Measurements from ENCODE around the gene CDIPT. TPM values are rescaled to one million over a fixed set of nuclear protein-coding genes. Genes with fewer than 3 reads are reported as not detected.

The CDIPT gene
- total RNA-seq, 1 donor from 2014 or later: 28.7 TPM

DNA sequence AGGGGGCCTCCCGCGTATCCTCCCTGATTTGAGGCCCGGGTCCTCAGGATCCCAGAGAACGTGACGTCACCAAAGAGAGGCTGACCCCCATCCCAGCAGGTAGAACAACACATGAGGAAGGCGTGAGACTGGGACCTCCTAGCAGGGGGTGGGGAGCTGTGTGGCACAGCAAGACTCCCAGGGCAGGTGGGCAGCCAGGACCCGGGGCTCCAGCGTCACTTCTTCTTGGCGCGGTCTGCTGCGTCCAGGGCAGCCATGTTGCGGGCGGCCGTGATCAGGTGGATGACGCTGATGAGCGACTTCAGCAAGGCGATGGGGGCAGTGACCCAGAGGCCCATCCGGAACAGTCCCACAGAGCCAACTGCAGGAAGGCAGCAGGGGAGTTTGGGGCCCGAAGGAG lies 4.1 kb downstream of the CDIPT start:
- no peak overlapping the region for H3K27ac Mint-ChIP-seq
- ChIA-PET CTCF (no interaction called here), POLR2A (no interaction called here)
- peaks cover 24% of the 10 kb centered on the region for H3K4me1 Mint-ChIP-seq
- intact Hi-C loops (cut with micrococcal nuclease): no loop called here
- no peaks in the 10 kb centered on the region for H3K9me3 Mint-ChIP-seq
- no peak for DNase-seq
- H3K4me3 Mint-ChIP-seq: no peak overlapping the region
- ATAC-seq (ENCODE audit: low read depth): no peak
- no peaks in the 10 kb centered on the region for H3K27me3 Mint-ChIP-seq
- H3K36me3 Mint-ChIP-seq (ENCODE audit: low read depth): peaks cover 37% of the 10 kb centered on the region
- TF ChIP-seq, protein P1, sequence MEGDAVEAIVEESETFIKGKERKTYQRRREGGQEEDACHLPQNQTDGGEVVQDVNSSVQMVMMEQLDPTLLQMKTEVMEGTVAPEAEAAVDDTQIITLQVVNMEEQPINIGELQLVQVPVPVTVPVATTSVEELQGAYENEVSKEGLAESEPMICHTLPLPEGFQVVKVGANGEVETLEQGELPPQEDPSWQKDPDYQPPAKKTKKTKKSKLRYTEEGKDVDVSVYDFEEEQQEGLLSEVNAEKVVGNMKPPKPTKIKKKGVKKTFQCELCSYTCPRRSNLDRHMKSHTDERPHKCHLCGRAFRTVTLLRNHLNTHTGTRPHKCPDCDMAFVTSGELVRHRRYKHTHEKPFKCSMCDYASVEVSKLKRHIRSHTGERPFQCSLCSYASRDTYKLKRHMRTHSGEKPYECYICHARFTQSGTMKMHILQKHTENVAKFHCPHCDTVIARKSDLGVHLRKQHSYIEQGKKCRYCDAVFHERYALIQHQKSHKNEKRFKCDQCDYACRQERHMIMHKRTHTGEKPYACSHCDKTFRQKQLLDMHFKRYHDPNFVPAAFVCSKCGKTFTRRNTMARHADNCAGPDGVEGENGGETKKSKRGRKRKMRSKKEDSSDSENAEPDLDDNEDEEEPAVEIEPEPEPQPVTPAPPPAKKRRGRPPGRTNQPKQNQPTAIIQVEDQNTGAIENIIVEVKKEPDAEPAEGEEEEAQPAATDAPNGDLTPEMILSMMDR (IDR thresholded peaks at IDR 0.05): no peak

DNA sequence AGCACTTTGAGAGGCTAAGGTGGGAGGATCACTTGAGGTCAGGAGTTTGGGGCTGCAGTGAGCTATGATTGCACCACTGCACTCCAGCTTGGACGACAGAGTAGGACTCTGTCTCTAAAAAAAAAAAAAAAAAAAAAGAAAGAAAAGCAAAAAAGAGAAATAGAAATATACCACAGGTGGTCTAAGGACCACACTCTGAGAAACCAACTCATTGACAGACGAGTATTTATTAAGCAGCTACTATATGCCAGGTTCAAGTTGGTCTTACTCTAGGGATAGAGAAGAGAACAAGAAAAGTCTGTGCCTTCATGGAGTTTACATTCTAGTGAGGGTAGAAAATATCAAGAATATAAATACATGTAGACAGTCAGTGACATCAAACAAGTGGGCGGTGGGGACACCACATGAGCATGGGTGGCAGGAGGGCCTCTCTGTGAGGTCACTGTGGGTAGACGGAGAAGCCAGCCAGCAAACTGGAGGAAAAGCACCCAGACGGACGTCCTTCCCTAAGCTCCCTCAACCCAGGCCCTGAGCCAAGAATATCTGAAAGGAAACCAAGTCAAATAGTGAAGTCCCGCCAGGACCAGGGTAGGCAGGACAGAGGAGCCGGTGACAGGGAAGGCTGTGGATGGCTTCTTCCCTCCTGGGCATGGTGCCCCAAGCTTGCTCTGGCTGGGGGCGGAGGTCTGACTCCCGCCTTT lies 4.7 kb downstream of the CDIPT start:
- ChIA-PET POLR2A (interaction anchor here (0.6 to 0.7 kb wide), 4 partner anchors 27 to 53 kb away, joined by 3 to 10 read pairs (median 5); no protein-coding TSS in a partner anchor), CTCF (no interaction called here)
- intact Hi-C loops (cut with micrococcal nuclease): no loop called here
- DNase-seq (no peak), ATAC-seq (ENCODE audit: low read depth) (no peak)
- Mint-ChIP-seq H3K27ac (no peak overlapping the region), H3K27me3 (no peaks in the 10 kb centered on the region), H3K9me3 (no peaks in the 10 kb centered on the region), H3K36me3 (ENCODE audit: low read depth) (peaks cover 37% of the 10 kb centered on the region), H3K4me3 (no peak overlapping the region), H3K4me1 (peaks cover 22% of the 10 kb centered on the region)
- TF ChIP-seq, protein P1 (IDR thresholded peaks at IDR 0.05): no peak

DNA sequence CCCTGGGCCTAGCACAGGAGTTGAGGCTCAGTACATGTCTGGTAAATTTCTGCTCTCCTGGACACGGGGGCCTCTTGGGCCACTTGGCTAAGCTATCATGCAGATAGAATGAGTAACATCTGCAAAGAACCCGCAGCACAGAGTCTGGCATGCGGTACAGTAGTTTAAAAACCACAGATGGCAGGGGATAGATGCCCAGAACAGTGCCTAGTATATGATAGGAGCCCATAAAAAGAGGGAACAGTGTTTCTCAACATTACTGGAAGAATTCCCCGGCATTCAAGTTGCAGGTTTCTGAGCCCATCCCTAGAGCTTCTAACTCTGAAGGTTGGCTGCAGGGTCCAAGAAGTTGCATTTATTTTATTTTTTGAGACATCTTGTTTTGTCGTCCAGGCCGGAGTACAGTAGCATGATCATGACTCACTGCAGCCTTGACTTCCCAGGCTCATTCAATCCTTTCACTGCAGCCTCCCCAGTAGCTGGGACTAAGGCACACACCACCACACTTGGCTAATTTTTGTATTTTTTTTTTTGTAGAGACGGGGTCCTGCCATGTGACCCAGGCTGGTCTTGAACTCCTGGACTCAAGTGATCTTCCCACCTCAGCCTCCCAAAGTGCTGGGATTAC lies 5.8 kb downstream of the CDIPT start:
- Mint-ChIP-seq H3K36me3 (ENCODE audit: low read depth) (peaks cover 33% of the 10 kb centered on the region), H3K27me3 (no peaks in the 10 kb centered on the region), H3K27ac (no peak overlapping the region), H3K4me3 (no peak overlapping the region), H3K4me1 (peaks cover 15% of the 10 kb centered on the region), H3K9me3 (no peaks in the 10 kb centered on the region)
- TF ChIP-seq, protein P1 (IDR thresholded peaks at IDR 0.05): no peak
- ChIA-PET POLR2A (interaction anchor here (0.6 to 0.7 kb wide), 2 partner anchors 28 to 31 kb away, joined by 3 to 4 read pairs; no protein-coding TSS in a partner anchor), CTCF (interaction anchor here (1.2 kb wide), 1 partner anchor 9 kb away, joined by 3 read pairs; no protein-coding TSS in a partner anchor)
- ATAC-seq (ENCODE audit: low read depth) (no peak), DNase-seq (no peak)
- intact Hi-C loops (cut with micrococcal nuclease): no loop called here

DNA sequence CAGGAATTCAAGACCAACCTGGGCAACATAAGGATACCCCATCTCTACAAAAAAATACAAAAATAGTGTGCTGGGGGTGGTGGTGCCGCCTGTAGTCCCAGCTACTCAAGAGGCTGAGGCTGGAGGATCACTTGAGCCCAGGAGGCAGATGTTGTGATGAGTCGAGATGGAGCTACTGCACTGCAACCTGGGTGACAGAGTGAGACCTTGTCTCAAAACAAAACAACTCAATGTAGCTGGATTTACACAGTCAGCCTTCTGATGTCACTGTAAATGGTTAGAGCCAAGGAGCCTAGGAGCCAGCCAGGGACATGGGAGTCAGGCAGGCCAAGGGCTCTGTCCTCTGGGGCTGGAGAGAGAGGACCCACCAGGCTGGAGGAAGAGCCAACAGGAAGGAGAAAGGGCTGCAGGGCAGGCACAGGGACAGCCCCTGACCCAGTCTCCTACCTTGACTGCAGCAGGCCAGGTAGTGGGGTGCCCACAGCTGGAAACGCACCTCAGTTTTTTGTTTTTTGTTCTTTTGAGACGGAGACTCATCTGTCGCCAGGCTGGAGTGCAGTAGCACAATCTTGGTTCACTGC lies 8.4 kb downstream of the CDIPT start:
- no peaks in the 10 kb centered on the region for H3K27me3 Mint-ChIP-seq
- H3K27ac Mint-ChIP-seq: no peak overlapping the region
- POLR2A ChIA-PET: no interaction called here
- H3K4me1 Mint-ChIP-seq: no peaks in the 10 kb centered on the region
- intact Hi-C loops (cut with micrococcal nuclease): no loop called here
- H3K36me3 Mint-ChIP-seq (ENCODE audit: low read depth): peaks cover 18% of the 10 kb centered on the region
- CTCF ChIA-PET: interaction anchor here (0.7 kb wide), 1 partner anchor 8 kb away, joined by 3 read pairs; no protein-coding TSS in a partner anchor
- DNase-seq (no peak), ATAC-seq (ENCODE audit: low read depth) (no peak)
- H3K9me3 Mint-ChIP-seq: no peaks in the 10 kb centered on the region
- no peak overlapping the region for H3K4me3 Mint-ChIP-seq
- TF ChIP-seq, protein P1 (IDR thresholded peaks at IDR 0.05): no peak

DNA sequence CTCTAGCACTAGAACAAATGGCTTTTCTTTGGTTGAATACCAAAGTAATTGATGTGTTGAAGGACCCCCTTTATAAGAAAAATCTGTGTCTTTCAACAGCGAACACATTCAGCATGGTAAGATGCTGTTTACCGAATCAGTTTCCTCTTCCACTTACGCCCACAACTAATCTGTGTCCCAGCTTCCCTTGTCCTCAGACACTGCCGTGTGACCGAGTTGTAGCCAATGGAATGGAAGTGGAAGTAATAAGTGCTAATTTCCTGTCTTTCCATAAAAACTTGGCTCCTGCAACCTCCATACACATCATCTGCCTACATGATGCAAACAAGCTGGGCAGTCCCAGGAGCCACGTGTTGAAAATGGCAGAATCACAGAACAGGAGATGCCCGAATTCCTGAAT lies 10.4 kb downstream of the CDIPT start:
- no peaks in the 10 kb centered on the region for H3K27me3 Mint-ChIP-seq
- no peaks in the 10 kb centered on the region for H3K4me1 Mint-ChIP-seq
- no peak overlapping the region for H3K4me3 Mint-ChIP-seq
- POLR2A ChIA-PET: interaction anchor here (0.6 kb wide), 2 partner anchors 28 to 52 kb away, joined by 3 read pairs; no protein-coding TSS in a partner anchor
- DNase-seq (no peak), ATAC-seq (ENCODE audit: low read depth) (no peak)
- peaks cover 6% of the 10 kb centered on the region for H3K36me3 Mint-ChIP-seq (ENCODE audit: low read depth)
- TF ChIP-seq, protein P1 (IDR thresholded peaks at IDR 0.05): no peak
- intact Hi-C loops (cut with micrococcal nuclease): no loop called here
- H3K27ac Mint-ChIP-seq: no peak overlapping the region
- CTCF ChIA-PET: no interaction called here
- no peaks in the 10 kb centered on the region for H3K9me3 Mint-ChIP-seq
